GM19463 (cell line): ENCODE data around the gene PKP3.
"Not testable (repeated sequence)": the region's sequence is repeated elsewhere in the genome, so short reads cannot be mapped to it uniquely, and the experiment has no call there.

Experiments used
- ATAC-seq: cut with Tn5 transposase; IDR thresholded peaks from one replicate; pipeline ENCODE4 v1.9.1; 2021; ENCODE audit warnings: mild to moderate bottlenecking, moderate library complexity; ENCODE audit not compliant: unreplicated experiment

Gene PKP3

DNA sequence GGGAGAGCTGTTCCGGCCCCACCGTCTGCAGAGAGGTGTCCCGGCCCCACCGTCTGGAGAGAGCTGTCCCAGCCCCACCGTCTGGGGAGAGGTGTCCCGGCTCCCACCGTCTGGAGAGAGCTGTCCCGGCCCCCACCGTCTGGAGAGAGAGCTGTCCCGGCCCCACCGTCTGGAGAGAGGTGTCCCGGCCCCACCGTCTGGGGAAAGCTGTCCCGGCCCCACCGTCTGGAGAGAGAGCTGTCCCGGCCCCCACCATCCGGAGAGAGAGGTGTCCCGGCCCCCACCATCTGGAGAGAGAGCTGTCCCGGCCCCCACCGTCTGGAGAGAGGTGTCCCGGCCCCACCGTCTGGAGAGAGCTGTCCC is 30.6 kb upstream of the PKP3 start:
- ATAC-seq: not testable (repeated sequence)

DNA sequence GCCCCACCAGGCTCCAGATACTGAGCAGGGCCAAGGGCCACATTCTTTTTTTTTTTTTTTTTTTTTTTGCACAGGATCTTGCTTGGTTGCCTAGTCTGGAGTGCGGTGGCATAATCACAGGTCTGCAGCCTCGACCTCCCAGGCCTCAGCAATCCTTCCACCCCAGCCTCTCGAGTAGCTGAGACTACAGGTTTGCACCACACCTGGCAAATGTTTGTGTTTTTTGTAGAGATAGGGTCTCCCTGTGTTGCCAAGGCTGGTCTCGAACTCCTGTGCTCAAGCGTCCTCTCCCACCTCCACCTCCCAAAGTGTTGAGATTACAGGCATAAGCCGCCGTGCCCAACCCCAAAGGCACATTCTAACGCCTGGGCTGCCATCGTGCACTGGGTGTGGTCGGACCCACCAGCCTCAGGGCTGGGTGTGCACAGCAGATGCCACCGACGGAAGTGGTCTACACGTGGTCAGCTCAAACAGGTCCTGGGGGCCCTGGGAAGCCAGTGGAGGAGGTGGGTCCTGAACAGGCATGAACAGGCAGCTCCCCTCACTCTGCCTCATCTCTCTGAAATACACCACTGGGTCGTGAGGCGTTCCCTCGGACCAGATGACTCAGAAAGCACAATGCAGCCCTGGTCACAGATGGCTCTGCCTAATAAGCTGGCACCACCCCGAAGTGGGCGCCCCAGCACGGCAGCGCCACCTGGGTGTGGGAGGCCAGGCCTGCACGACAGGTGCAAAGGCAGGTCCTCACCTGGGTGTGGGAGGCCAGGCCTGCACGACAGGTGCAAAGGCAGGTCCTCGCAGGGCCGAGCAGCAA is 29.9 kb upstream of the PKP3 start:
- ATAC-seq: no peak

DNA sequence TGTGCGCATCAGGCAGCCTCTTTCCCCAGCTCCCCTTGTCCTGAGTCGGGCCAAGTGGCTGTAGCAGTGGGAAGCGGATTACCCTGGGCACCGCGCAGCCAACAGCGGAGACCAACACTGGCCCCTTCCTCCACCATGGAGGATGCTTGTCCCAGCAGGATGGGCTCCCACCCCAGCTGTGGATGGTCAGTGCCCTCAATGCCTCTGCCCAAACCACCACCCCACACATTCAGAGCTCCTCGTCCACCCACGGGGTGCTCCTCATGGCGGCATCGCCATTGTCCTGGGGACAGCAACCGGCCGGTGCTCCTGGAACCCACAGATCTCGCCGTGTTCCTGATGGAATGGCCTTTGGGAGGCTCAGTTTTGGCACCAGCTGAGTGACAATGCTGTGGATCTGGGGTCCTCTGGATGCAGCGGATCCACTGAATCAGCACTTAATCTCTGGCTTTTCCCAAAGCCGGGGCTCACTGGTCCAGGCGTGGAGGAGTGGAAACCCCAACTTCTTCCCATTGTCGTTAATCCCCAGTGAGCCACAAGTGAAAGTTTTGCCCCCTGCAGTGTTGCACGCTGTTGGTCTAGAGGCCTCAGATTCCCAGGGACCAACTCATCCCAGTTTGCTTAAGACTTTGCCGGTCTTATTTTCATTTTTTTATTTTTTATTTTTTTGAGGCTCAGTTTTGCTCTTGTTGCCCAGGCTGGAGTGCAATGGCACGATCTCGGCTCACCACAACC is 28.9 kb upstream of the PKP3 start:
- ATAC-seq: no peak

DNA sequence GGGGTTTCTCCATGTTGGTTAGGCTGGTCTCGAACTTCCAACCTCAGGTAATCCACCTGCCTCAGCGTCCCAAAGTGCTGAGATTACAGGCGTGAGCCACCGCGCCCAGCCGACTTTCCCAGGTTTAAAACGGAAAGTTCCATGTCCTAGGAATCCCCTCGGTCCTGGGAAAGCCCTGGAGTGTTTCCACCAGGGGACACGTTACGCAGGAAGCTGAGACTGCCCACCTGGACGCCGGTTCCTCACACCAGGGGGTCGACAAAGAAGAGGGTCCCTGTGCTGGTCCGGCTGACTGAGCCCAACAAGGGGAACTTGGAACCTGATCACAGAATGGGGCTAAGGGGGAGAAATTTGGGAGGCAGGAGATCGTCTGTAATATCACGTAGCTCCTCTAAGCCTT is 28.2 kb upstream of the PKP3 start:
- ATAC-seq: no peak

DNA sequence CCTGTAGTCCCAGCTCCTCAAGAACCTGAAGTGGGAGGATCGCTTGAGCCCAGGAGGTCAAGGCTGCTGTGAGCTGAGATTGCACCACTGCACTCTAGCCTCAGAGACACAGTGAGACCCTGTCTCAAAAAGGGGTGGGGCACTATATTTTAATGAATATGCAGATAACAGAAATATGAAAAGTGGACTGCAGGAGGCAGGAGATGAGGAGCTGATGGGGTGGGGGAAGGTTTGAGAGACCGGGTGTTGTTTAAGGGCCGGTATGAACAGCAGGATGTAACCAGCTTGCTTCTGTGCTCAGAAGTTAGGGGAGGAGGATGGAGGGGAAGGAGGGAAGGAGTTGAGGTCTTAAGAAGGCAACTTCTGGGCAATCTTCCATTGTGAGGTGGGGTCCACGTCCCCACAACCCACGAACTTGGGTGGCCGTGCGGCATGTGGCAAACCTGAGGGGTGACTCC is 26.0 kb upstream of the PKP3 start:
- no peak for ATAC-seq

DNA sequence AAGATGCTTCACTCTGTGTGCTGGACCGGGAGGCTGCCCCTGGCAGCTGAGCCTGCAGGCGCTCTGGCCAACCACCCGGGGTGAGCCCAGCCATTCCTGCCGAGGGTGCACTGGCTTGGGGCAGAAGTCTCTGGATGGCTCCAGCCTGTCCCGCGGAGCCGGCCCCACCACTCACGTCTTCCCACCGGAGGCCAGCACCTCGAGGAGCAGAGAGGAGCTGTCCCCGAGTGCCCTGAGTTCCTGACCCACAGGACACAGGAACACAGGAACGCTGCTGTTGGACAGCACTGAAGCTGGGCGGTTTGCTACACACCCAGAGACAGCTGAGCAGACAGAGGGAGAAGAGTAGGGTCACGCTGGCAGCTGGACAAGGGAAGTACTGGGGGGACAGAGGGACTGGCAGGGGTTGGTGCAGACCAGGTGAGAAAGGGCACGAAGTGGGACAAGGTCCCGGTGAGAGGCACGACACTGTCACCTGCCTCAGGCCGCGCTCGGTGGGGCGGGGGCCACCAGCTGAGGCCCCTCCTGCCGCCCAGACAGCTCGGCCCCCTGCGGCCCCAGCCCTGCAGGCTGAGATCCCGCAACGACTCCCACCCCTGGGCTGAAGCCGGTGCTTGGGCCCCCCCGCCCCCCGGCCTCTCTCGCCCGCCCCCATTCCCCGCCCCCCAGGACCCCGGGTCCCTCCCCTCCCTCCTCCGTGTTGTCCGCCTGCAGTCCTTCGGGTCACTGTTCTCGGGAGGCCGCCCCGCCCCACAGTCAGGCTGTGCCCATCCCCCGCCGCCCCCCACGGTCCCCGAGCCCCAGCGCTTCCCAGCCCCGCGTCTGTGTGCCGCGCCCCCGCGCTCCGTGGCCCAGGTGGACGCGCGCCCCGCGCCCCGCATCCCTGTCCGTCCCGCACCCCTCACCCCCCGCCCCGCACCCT is 25.3 kb upstream of the PKP3 start:
- no peak for ATAC-seq

DNA sequence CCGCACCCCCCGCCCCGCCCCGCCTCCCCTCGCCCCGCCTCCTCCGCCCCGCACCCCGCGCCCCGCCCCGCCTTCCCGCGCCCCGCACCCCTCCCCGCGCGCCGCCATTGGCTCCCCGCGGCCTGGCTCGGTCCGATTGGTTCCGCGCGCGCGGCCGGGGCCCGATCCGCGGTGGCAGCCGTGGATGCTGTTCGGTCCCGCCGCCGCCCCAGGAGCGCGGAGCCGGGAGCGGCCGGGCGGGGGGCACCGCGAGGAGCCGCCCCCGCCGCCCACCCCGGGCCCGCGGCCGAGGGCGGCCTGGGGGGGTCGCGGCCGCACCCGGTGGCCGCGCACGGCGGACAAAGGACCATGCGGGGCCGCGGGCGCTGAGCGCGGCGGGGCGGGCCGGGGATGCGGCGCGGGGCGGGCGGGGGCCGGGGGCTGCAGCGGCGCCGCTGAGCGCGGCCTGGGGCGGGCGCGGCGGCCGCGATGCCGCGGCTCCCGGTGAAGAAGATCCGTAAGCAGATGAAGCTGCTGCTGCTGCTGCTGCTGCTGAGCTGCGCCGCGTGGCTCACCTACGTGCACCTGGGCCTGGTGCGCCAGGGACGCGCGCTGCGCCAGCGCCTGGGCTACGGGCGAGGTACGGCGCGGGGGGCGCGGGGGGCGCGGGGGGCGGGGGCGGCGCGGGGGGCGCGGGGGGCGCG is 24.5 kb upstream of the PKP3 start, which contains the start of gene B4GALNT4:
TSS of gene B4GALNT4 (plus strand) at position 164 of the 683 bp plus-strand sequence. CDS start at position 469, 305 bp downstream.
- no peak for ATAC-seq

DNA sequence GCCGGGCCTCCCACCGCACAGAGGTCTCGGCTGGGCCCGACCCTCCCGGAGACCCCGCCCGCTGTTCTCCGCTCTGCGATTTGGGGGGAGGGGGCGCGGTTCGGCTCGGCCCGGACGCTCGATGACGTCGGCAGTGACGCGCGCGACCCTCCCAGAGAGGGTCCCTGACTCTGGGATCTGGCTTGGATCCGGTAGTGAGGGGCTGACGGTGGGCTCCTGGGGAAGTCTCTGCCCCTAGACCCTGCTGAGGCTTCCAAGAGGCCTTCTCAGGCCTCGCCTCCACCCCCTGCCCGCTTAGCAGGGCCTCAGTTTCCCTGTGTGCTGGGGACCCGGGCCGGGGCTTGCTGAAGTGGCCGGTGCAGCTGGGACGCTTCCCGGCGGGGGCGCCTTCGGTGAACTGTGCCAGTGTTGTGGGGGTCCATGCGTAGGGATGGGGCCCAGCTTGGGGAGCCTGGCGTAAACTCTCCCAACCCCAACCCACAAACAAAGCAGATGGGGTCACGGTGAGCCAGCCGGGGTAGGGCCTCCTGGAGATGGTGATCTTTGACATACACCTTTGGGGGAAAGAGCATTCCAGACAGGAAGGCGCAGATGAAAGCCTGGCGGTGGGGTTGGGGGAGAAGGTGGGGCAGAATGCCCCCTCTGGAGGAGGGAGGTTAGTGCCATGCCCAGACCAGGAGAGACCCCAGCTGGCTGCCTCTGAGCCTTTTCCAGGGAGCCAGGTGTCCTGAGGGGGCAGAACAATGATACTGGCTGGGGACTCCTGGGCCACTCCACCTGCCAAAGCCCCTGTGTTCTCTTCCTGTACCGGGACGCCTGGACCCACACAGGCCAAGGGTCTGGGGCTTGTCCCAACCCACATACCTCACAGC is 23.7 kb upstream of the PKP3 start:
- no peak for ATAC-seq

DNA sequence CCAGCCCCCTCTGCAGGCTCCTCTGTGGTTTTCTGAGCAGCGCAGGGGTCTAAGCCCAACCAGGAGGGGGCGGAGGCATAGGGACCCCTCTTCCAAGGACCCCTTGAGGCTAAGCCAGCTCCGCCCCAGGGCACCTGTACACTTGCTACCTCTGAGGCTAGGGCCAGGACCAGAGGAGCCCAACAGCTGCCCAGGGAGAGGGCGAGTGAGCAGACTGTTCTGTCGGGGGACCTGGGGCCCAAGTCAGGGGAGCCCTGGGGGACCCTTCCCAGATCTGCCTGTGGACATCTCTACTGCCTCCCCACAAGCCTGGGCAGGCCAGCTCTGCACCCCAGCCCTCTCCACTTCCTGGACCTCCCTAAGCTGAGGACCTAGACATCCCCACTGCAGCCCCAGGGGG is 23.0 kb upstream of the PKP3 start:
- ATAC-seq: no peak

DNA sequence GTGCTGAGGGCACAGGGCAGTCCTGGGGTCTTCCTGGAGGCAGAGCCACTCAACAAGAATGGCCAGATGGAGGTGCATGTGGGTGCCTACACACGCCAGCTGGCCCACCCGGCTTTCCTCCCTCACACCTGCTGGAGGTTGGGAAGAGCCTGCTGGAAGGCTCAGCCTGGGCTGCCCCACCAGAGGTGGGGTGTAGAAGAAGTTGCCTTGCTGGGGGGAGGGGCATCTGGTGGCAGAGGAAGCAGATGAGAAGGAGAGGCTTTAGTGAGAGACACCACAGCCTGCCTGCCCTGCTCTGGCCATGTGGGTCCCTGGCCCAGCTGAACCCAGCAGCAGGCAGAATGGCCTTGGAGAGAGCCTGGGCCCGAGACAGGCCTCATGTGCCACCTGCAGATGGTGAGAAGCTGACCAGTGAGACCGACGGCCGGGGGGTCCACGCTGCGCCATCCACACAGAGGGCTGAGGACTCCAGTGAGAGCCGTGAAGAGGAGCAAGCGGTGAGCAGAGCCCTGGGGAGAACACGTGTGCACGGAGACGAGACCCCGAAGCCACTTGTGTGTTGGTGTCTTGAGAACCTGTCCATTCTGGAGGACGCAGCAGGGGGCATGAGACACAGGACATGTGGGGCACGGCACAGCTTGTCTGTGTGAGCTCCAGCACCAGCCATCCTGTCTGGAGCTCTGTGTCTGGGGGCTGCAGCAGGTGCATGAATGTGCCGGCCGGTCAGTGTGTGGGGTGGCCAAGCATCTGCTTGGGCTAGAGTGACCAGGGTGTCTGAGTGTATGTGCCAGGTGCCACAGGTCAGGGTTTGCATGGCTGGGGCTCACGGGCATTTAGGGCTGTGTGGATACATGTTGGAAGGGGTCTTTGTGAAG is 22.1 kb upstream of the PKP3 start:
- ATAC-seq: no peak

DNA sequence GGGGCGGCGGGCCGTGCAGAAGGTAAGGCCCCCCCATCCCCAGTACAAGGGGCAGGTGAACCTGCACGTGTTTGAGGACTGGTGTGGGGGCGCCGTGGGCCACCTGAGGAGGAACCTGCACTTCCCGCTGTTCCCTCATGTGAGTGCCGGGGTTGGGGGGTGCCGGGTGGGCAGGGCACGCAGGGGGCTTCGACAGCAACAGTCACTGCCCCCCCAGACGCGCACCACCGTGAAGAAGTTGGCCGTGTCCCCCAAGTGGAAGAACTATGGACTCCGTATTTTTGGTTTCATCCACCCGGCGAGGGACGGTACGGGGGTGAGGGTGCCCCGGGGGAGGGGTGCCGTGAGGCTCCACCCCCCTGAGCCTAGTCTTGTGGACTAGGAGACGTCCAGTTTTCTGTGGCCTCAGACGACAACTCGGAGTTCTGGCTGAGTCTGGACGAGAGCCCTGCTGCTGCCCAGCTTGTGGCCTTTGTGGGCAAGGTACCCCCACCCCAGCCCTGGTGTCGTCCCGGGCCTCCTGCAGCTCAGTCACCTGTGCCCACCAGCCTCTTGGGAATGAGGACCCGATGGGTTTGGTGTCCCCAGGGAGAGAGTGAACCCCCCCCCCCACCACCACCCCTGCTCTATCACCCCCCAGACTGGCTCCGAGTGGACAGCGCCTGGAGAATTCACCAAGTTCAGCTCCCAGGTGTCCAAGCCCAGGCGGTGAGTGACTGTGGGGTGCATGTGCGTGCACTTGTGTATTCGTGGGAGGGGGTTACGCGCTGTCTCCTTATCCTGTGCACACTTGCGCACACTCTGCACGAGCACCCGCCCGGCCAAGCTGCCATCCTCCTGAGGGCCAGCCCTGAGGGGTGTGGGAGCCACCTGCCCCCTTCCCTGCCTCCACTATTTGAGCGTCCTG is 20.9 kb upstream of the PKP3 start:
- ATAC-seq: no peak

DNA sequence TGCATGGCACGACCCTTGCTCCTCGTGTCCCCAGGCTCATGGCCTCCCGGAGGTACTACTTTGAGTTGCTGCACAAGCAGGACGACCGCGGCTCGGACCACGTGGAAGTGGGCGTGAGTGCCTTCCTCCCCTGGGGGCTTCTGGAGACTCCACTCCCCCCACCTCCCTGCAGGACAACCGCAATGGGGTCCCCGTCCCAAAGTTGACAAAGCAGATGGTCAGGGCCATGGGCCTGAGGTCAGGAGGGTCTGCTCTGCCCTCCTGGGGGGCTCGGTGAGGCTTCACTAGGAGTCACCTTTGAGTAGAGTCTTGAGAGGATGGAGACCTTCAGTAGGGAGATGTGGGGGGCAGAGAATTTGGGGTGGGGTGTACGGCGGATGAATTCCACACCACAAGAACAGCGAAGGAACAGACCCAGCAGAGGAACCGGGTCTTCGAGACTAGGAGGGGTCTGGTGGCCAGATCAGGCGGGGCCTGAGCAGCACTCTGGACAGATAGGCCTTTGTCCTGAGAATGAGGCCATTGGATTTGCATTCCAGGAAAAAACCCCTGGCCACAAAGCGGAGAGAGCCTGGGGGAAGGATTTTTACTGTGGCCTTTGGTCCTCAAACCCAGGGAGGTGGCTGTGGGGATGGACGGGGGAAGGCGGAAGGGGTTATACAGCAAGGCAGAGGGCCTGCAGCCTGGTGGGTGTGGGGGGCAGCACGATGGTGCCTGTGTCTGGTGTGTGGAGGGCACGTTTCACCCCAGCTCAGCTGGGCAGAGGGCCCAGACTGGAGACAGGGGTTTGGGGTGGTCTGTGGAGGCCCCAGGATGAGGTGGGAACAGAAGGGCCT is 20.1 kb upstream of the PKP3 start:
- no peak for ATAC-seq

DNA sequence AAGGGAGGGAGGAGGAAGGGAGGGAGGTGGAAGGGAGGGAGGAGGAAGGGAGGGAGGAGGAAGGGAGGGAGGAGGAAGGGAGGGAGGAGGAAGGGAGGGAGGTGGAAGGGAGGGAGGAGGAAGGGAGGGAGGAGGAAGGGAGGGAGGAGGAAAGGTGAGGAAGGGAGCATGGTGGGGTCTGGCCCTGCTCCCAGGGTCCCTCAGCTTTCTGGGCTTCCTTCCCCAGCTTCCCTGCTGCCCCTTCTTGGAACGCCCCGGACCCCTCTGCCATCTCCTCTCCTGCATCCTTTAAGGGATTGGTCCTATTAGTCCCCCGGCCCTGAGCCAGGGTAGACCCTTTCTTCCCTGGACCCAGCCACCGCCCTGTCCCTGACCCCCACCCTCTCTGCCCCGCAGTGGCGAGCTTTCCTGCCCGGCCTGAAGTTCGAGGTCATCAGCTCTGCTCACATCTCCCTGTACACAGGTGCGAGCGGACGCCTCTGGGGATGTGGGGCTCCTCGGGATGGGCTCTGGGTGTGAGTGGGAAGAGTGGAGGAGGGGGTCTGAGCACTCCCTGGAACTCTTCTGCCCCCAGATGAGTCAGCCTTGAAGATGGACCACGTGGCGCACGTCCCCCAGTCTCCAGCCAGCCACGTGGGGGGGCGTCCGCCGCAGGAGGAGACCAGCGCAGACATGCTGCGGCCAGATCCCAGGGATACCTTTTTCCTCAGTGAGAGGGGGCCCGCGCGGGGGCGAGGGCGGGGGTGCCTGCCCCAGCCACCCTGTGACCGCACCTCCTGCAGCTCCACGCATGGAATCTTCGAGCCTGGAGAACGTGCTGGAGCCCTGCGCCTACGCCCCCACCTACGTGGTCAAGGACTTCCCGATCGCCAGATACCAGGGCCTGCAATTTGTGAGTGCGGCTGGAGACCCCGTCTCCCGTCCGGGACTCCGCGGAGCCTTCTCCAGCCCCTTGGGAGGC is 18.7 kb upstream of the PKP3 start:
- ATAC-seq: no peak

DNA sequence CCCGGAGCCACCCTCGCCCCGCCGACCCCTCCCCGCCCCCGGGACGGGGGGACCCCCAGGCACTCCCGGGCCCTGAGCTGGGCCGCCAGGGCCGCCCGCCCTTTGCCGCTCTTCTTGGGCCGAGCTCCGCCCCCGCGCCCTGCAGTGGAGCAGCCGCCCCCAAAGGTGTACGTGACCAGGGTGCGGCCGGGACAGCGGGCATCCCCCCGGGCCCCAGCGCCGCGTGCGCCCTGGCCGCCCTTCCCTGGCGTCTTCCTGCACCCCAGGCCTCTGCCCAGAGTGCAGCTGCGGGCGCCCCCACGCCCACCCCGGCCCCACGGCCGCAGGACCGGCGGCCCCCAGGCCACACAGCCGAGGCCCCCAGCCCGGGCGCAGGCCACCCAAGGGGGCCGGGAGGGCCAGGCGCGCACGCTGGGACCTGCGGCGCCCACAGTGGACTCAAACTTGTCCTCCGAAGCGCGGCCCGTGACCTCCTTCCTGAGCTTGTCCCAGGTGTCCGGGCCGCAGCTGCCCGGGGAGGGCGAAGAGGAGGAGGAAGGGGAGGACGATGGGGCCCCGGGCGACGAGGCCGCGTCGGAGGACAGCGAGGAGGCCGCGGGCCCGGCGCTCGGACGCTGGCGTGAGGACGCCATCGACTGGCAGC is 17.4 kb upstream of the PKP3 start:
- no peak for ATAC-seq

DNA sequence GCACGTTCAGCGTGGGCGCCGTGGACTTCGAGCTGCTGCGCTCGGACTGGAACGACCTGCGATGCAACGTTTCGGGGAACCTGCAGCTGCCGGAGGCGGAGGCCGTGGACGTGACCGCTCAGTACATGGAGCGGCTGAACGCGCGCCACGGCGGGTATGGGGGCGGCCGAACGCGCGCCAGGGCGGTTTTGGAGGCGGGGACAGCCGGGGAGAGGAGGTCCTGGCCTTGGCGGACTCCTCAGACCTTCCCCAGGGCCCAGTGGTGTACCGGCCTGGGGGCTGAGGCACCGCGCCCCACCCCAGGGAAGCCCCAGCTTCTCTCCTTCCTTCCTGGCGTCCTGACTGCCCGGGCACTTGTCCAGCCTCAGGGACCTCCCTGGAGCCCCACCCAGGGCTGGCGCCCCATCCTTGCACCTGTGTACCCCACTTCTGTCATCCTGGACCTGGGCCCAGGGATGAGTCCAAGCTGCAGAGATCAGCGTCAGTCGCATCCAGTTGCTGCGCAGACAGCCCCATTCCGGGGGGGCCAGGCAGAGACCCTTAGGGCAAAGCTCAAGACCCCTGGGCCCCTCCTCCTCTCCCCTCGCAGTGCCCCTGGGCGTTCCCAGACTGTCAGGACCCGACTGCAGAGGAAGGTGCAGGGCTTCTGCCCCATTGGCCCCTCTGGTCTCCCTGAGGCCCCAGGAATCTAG is 16.7 kb upstream of the PKP3 start:
- ATAC-seq: no peak
